Left lung (tissue), 10 donors: ENCODE data around the gene ALKBH3. TPM values are rescaled to one million over a fixed set of nuclear protein-coding genes. Genes with fewer than 3 reads are reported as not detected.

ENCODE experiments used
- ATAC-seq: fragments of 200-7000 bp; cut with Tn5 transposase; one replicate; pipeline ENCODE4 v1.9.1; 2020; ENCODE audit warnings: moderate library complexity
- DNase-seq, 4 donors: peaks; one replicate each; pipeline ENCODE4 v3.0.0-alpha.2; 2013 to 2020
- H3K27ac ChIP-seq, 2 donors: fragments of 200-600 bp; sonication (generic) in 1 of 2; one replicate each; pipeline versions ENCODE4 v1.5.0 to v1.8.0; 2020 to 2021
- H3K27me3 ChIP-seq, 2 donors: fragments of 200-600 bp; sonication (generic) in 1 of 2; one replicate each; pipeline versions ENCODE4 v1.5.0 to v1.8.0; 2020 to 2021
- H3K36me3 ChIP-seq, 2 donors: fragments of 200-600 bp; sonication (generic) in 1 of 2; one replicate each; pipeline versions ENCODE4 v1.5.0 to v1.8.0; 2020 to 2021
- H3K4me1 ChIP-seq, 2 donors: fragments of 200-600 bp; one replicate each; pipeline ENCODE4 v1.8.0; 2021
- H3K4me3 ChIP-seq, 2 donors: fragments of 200-600 bp; sonication (generic) in 1 of 2; one replicate each; pipeline versions ENCODE4 v1.5.0 to v1.8.0; 2020 to 2021; ENCODE audit warnings: mild to moderate bottlenecking in 1 of 2
- H3K9me3 ChIP-seq, 2 donors: fragments of 200-600 bp; sonication (generic) in 1 of 2; one replicate each; pipeline versions ENCODE4 v1.5.0 to v1.8.0; 2020 to 2021
- intact Hi-C, 2 donors: fragments of 100-400 bp; cut with DNase I; formaldehyde crosslinking; loops; one replicate each; pipeline versions ENCODE4 v1.11.2 to v1.14.2; 2022
- polyA plus RNA-seq, 6 donors: library from polyadenylated mRNA; unstranded; fragments of 120-200 nt; gene quantifications; one replicate each; pipeline ENCODE4 v1.2.1, GENCODE V29; 2013; ENCODE audit not compliant: insufficient read length in 6 of 6
- total RNA-seq, 2 donors: library from RNA; stranded (reverse); fragmentation: NEBNext Ultra II Directional; extraction: Animal tissue kit (Norgen Biotek cat#: 25700); gene quantifications; one replicate each; pipeline ENCODE4 v1.2.1, GENCODE V29; 2021
- TF ChIP-seq, protein P1 (sequence below), 2 donors: fragments of 200-600 bp; sonication (generic) in 1 of 2; IDR thresholded peaks; one replicate each; pipeline versions ENCODE4 v1.5.0 to v1.8.0; 2021; ENCODE audit warnings: antibody characterized with exemption in 2 of 2
- donor health status: DM: no; HTN: yes; CAD: no.
- donor health status: DM: no; HTN: no; CAD: no.

The ALKBH3 gene
- total and polyA plus RNA-seq, 8 donors, result 28.8 to 43.3 (median 40.1) TPM

DNA sequence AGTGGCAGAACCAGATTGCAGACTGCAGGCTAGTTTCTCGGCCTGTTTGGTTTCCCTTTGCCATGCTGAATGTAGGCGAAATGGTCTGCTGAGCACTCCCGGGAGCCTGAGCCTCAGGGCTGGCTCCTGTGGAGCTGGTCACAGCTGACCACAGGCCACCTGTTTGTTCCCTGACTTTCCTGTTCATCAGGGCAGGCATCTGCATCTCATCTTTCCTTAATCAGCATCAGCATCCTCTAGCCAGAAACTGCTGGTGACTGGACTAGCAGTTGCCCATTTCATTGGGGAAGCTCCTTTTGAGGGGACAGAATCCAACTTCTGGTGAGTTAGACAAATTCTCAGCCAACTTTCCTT lies 41.6 kb downstream of the ALKBH3 start:
- intact Hi-C loops, result no loop called here
- Histone ChIP-seq H3K4me1 (peaks cover 20 to 34% of the 10 kb centered on the region in 2 donors), H3K36me3 (peaks cover 0 to 36% of the 10 kb centered on the region in 2 donors), H3K4me3 (no peak overlapping the region), H3K27ac (peak overlapping the region in 1 of 2 donors; percentile 78), H3K9me3 (no peaks in the 10 kb centered on the region), H3K27me3 (no peaks in the 10 kb centered on the region)
- TF ChIP-seq, protein P1, sequence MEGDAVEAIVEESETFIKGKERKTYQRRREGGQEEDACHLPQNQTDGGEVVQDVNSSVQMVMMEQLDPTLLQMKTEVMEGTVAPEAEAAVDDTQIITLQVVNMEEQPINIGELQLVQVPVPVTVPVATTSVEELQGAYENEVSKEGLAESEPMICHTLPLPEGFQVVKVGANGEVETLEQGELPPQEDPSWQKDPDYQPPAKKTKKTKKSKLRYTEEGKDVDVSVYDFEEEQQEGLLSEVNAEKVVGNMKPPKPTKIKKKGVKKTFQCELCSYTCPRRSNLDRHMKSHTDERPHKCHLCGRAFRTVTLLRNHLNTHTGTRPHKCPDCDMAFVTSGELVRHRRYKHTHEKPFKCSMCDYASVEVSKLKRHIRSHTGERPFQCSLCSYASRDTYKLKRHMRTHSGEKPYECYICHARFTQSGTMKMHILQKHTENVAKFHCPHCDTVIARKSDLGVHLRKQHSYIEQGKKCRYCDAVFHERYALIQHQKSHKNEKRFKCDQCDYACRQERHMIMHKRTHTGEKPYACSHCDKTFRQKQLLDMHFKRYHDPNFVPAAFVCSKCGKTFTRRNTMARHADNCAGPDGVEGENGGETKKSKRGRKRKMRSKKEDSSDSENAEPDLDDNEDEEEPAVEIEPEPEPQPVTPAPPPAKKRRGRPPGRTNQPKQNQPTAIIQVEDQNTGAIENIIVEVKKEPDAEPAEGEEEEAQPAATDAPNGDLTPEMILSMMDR (IDR thresholded peaks at IDR 0.05), result no peak
- no peak for ATAC-seq
- DNase-seq, result no peak

DNA sequence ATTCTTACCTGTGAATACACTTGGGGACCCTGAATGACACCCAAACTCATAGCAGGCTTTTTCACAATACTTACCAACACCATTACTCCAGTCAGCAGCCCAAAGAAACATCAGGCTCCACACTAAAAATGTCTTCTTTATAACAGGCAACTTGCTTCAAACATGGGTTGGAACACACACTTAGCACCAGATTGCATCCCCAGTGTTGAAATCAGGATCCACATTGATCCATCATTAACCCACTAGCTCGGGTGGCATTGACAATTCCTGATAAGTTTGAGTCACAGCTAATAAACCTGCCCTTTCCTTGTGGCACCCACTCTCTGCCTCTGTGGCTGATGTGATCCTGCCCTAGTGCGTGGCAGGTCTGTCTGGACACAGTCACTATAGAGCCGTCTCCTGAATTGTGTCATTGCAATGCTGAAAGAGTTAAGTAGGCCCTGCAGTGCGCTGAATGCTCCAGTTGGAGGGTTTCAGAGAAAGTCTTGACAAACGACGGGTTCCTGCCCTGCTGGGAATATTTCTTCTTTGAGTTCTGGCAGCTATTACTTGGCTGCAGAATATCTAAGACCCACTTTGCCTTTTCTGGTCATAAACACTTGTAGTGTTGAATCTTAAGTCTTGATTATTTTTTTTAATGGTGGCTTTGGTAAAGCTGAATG lies 42.2 kb downstream of the ALKBH3 start:
- Histone ChIP-seq H3K9me3 (no peaks in the 10 kb centered on the region), H3K4me3 (no peak overlapping the region), H3K27me3 (no peaks in the 10 kb centered on the region), H3K36me3 (peaks cover 0 to 36% of the 10 kb centered on the region in 2 donors), H3K27ac (peak overlapping the region; percentile 45 to 78), H3K4me1 (peaks cover 20 to 34% of the 10 kb centered on the region in 2 donors)
- intact Hi-C loops, result no loop called here
- TF ChIP-seq, protein P1 (IDR thresholded peaks at IDR 0.05), result no peak
- no peak for ATAC-seq
- DNase-seq, result peak in 2 of 4 donors; percentile 76

DNA sequence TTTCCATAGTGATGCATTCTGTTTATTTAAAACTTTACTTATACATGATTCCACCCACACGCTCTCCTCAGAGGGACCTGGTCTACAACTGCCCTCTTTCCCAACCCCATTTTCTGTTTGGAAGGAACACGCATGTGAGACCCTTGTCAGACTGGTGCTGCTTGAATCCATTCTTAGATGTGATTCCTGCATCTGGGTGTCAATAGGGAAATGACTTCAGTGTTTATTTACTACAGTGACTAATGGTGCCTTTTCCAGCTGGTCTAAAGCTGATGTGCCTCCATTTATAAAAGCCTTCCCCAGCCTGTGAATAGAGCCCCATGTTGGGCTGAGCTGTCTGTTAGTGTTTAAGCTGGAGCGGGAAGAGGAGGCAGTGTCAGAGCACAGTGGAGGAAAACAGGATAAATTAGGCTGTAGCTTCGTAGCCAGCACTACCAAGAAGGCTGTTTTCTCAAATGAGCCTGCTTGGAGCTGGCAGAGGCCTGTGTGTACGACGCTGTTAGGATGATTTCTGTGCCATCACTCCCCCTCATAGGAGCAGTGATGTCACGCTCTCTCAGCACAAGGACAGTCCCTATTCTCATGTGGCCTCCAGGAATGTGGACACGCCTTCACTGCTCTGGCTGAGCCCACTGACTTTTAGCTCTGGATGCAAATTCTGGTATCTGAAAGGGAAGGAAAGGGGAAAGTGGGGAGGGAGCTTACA lies 42.9 kb downstream of the ALKBH3 start:
- peak; percentile 19 for ATAC-seq

DNA sequence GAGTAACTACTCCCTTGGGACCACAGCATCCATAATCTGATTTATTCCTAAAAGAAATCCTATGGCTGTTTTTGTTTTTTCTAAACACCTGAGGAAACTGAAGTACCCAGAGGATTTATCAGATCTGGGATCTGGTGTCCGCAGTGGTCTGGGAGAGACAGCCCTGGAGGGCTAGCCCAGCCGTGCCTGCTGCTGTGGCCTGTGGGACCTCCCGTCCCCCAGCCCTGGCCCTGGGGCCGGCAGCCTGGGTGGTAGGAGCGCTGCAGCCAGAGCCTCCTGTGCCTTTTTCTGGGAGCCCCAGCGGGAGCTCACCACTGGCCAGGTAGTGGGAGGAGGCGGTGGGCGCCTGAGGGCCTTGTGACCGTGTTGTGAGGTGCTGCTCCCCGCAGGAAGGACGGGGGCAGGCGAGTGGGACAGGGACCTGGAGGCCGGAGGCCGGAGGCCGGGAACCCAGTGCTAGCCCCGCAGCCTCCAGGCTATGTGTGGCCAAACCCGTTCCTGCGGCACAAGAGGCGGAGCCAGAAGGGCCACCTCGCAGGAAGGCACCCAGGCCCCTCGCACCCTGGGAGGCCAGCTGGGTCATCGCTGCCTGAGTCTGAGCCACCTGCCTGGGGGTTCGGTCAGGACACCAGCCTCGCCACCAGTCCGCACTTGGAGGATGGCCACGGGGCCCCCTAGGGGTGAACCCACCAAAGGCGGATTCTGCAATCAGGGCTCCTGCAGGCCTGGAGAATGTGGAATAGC lies 43.7 kb downstream of the ALKBH3 start:
- intact Hi-C loops, result no loop called here
- Histone ChIP-seq H3K4me1 (peaks cover 20 to 34% of the 10 kb centered on the region in 2 donors), H3K27ac (peak overlapping the region; percentile 15 to 78)

More for the DNA sequence above, 42.9 kb downstream of the ALKBH3 start:
- Histone ChIP-seq H3K4me3 (no peak overlapping the region), H3K9me3 (no peaks in the 10 kb centered on the region), H3K27me3 (no peaks in the 10 kb centered on the region), H3K36me3 (peaks cover 0 to 35% of the 10 kb centered on the region in 2 donors), H3K27ac (peak overlapping the region; percentile 45 to 78), H3K4me1 (peaks cover 20 to 34% of the 10 kb centered on the region in 2 donors)
- TF ChIP-seq, protein P1 (IDR thresholded peaks at IDR 0.05), result no peak
- DNase-seq, result peak in 2 of 4 donors; percentile 78 to 86
- intact Hi-C loops, result no loop called here

More for the DNA sequence above, 43.7 kb downstream of the ALKBH3 start:
- TF ChIP-seq, protein P1 (IDR thresholded peaks at IDR 0.05), result no peak
- Histone ChIP-seq H3K27me3 (no peaks in the 10 kb centered on the region), H3K36me3 (peaks cover 0 to 28% of the 10 kb centered on the region in 2 donors), H3K4me3 (no peak overlapping the region), H3K9me3 (no peaks in the 10 kb centered on the region)
- ATAC-seq, result no peak
- peak in 1 of 4 donors; percentile 77 for DNase-seq
